Fibroblast of lung (primary cell): ENCODE results near the gene FCHSD1.

ENCODE experiments used
- EZH2 ChIP-seq: IDR thresholded peaks from 2 replicates; pipeline ENCODE4 v1.5.1; 2012; ENCODE audit warnings: low read length, control low read depth, mild to moderate bottlenecking; ENCODE audit errors: missing control alignments
- TF ChIP-seq, protein P1 (sequence below), 2 donors: IDR thresholded peaks in 1 of 2; conservative IDR thresholded peaks in 1 of 2; 1 replicate in 1 of 2; 2 replicates in 1 of 2; pipeline ENCODE4 v1.5.1; 2011 to 2012; ENCODE audit warnings: low read length in 2 of 2, control low read depth in 1 of 2, inconsistent platforms in 1 of 2, low read depth in 1 of 2, mild to moderate bottlenecking in 1 of 2

- TF ChIP-seq, protein P1, sequence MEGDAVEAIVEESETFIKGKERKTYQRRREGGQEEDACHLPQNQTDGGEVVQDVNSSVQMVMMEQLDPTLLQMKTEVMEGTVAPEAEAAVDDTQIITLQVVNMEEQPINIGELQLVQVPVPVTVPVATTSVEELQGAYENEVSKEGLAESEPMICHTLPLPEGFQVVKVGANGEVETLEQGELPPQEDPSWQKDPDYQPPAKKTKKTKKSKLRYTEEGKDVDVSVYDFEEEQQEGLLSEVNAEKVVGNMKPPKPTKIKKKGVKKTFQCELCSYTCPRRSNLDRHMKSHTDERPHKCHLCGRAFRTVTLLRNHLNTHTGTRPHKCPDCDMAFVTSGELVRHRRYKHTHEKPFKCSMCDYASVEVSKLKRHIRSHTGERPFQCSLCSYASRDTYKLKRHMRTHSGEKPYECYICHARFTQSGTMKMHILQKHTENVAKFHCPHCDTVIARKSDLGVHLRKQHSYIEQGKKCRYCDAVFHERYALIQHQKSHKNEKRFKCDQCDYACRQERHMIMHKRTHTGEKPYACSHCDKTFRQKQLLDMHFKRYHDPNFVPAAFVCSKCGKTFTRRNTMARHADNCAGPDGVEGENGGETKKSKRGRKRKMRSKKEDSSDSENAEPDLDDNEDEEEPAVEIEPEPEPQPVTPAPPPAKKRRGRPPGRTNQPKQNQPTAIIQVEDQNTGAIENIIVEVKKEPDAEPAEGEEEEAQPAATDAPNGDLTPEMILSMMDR (conservative IDR thresholded peaks at IDR 0.05 in 1 of 2, IDR thresholded peaks at IDR 0.05 in 1 of 2; ENCODE audit: low read depth in 1 of 2, low read length in 2 of 2) = no peak
- TF ChIP-seq EZH2 = no peak
Observed at GRCh38 chr5:141695627-141696215, 44.5 kb upstream of the FCHSD1 start.
